Ectodermal cell (in vitro differentiated cells): Measurements from ENCODE around the gene GALNT17.
"Not testable (repeated sequence)": the region's sequence is repeated elsewhere in the genome, so short reads cannot be mapped to it uniquely, and the experiment has no call there.

Experiments used
- H3K27ac ChIP-seq: 2 replicates; pipeline ENCODE4 v1.7.0; 2013; ENCODE audit warnings: mild to moderate bottlenecking, low read depth, low read length; ENCODE audit not compliant: insufficient read depth, poor library complexity, severe bottlenecking
- H3K27me3 ChIP-seq: 2 replicates; pipeline ENCODE4 v1.7.0; 2013; ENCODE audit warnings: mild to moderate bottlenecking, low read length; ENCODE audit not compliant: insufficient read depth, control insufficient read depth, poor library complexity, severe bottlenecking
- H3K36me3 ChIP-seq: one replicate; pipeline ENCODE4 v1.7.0; 2013; ENCODE audit warnings: low read length; ENCODE audit not compliant: control insufficient read depth, insufficient read depth
- H3K4me1 ChIP-seq: one replicate; pipeline ENCODE4 v1.7.0; 2013; ENCODE audit warnings: low read length; ENCODE audit not compliant: control insufficient read depth, insufficient read depth
- H3K4me3 ChIP-seq: 2 replicates; pipeline ENCODE4 v1.7.0; 2013; ENCODE audit warnings: low read depth, low read length, control low read depth; ENCODE audit not compliant: insufficient read depth
- H3K9me3 ChIP-seq: 2 replicates; pipeline ENCODE4 v1.7.0; 2013; ENCODE audit warnings: mild to moderate bottlenecking, low read length, moderate library complexity; ENCODE audit not compliant: control insufficient read depth
- WGBS, 2 experiments: methylation state at CpG; one replicate each; pipeline ENCODE4 v1.1.7; 2013; ENCODE audit warnings: missing lambda C conversion rate in 2 of 2; 5-methylcytosine and 5-hydroxymethylcytosine counted together

Gene GALNT17

DNA sequence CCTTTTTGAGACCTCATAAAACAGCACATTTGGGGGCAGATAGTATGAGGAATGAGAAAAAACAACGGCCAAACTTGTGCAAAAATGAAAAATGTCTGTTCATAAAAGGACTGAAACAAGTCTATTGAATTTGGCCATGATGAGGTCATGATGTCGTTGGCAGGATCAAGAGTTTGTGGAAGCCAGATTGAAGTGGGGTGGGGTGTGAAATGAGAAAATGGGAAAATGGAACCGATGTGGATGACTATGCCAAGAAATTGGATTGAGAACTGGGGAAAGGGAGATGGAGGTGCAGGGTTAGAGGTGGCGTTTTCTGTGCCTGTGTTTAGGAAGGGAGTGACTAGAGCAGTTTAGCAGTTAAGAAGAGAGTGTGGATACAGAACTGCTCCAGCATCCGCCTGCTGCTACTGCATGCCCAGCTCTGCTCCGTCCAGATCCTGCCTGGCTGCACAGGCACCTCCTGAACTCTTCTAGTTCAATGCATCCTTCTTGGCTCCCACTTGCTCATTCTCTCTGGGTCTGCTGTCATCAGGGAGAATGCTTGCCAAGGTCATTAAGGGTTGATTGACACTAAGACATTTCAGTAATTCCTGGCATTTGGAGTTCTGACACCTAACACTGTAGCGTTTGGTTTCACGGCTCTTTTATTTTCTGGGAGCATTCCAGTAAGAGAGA lies 111.9 kb downstream of the GALNT17 start:
- H3K36me3 ChIP-seq: no peaks in the 10 kb centered on the region
- no peak overlapping the region for H3K27ac ChIP-seq
- H3K4me3 ChIP-seq: no peak overlapping the region
- no peaks in the 10 kb centered on the region for H3K9me3 ChIP-seq
- 75 to 79% methylated on average over 8 of the region's 8 CpGs for WGBS, 2 experiments
- H3K4me1 ChIP-seq: peaks cover 19% of the 10 kb centered on the region
- H3K27me3 ChIP-seq: no peaks in the 10 kb centered on the region

DNA sequence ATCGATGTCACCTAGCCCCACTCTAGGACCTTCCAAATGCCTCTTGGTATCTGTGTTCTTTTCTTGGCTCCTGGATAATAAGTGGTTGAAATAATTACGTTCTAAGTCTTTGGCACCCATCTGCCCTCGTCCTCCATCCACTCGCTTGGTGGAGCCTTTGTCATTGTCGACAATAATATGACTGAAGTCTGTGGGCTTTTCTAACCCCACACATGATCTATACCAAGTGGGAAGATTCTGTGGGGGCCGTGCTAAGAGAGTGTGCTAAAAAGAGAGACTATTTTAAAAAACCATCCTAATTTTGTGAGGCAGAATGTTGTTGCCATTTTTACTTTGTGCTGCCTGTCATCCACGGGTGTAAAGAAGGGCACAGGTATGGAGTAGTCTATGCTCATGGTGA lies 113.1 kb downstream of the GALNT17 start:
- 94 to 96% methylated on average over 7 of the region's 7 CpGs for WGBS, 2 experiments

DNA sequence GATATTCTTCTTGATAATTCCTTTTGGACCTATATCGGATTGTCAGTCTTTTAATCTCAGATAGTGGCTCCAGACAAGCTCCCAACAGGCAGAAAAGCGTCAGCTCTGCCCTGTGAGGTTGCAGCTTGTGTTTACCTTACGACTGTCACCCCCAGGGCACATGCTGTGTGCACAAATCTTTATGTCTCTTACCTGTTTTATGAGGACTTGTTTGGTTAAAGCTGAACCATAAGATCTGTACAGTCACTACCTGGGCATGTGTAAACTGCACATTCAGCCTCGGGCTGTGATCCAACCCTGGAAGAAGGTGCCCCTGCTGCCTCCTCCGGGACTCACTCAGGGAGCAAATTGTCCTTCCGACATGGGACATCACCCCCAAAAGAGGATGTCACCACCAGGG lies 119.8 kb downstream of the GALNT17 start:
- no peaks in the 10 kb centered on the region for H3K9me3 ChIP-seq
- 92 to 95% methylated on average over 6 of the region's 6 CpGs for WGBS, 2 experiments
- H3K4me3 ChIP-seq: no peak overlapping the region
- no peaks in the 10 kb centered on the region for H3K36me3 ChIP-seq
- no peaks in the 10 kb centered on the region for H3K27me3 ChIP-seq
- H3K4me1 ChIP-seq: no peaks in the 10 kb centered on the region
- H3K27ac ChIP-seq: no peak overlapping the region

More for the DNA sequence above, 113.1 kb downstream of the GALNT17 start:
- Histone ChIP-seq H3K4me1 (peaks cover 12% of the 10 kb centered on the region), H3K27me3 (no peaks in the 10 kb centered on the region), H3K9me3 (no peaks in the 10 kb centered on the region), H3K36me3 (no peaks in the 10 kb centered on the region), H3K4me3 (no peak overlapping the region), H3K27ac (no peak overlapping the region)

DNA sequence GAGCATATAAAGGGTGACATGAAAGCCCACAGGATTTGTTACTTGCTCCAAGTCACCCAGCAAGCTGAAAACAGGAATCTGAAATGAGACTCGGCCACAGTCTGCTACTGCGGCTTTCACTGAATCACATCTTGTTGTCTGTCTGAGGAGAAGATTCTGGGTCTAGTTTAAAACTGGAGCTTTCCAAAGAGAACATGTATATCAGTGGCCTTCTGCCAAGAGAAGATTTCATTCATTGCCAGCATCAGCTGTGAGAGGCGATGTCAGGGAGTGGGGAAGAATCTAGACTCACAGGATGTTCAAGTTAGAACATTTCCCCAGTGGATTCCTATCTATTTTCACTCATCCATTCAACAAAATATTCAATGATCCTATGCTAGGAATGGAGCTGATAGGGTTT lies 122.8 kb downstream of the GALNT17 start:
- no peak overlapping the region for H3K27ac ChIP-seq
- no peaks in the 10 kb centered on the region for H3K27me3 ChIP-seq
- no peaks in the 10 kb centered on the region for H3K4me1 ChIP-seq
- 95 to 96% methylated on average over 3 of the region's 3 CpGs for WGBS, 2 experiments
- H3K9me3 ChIP-seq: no peaks in the 10 kb centered on the region
- no peak overlapping the region for H3K4me3 ChIP-seq
- H3K36me3 ChIP-seq: no peaks in the 10 kb centered on the region

DNA sequence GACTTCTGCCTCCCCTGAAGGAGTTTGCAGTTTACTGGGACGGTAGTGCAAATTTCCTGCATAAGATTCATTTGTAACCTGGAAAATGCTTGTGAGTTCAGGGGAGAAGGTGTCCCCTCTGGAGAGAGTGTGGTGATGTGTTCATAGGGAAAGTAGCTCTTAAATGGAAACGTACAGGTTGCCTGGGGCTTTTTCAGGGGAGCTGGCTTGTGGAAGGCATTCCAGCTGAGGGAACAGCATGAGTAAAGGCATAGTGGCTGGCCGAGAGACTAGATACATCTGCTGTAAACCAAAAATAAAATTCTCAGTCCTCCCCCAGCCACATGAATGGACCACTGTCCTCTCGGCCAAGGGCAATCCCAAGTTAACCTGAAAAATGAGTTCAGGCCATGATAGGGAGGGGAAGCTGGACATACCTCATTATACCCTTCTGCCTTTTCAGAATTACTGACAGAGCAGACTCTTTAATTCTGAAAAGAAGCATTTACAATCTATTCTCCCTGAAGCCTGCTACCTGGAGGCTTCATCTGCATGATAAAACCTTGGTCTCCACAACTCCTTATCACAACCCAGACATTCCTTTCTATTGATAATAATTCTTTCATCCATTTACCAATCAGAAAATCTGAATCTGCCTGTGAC lies 123.7 kb downstream of the GALNT17 start:
- H3K27me3 ChIP-seq: no peaks in the 10 kb centered on the region
- no peaks in the 10 kb centered on the region for H3K9me3 ChIP-seq
- no peaks in the 10 kb centered on the region for H3K4me1 ChIP-seq
- H3K36me3 ChIP-seq: no peaks in the 10 kb centered on the region
- no peak overlapping the region for H3K4me3 ChIP-seq
- no peak overlapping the region for H3K27ac ChIP-seq
- 78 to 80% methylated on average over 4 of the region's 4 CpGs for WGBS, 2 experiments

DNA sequence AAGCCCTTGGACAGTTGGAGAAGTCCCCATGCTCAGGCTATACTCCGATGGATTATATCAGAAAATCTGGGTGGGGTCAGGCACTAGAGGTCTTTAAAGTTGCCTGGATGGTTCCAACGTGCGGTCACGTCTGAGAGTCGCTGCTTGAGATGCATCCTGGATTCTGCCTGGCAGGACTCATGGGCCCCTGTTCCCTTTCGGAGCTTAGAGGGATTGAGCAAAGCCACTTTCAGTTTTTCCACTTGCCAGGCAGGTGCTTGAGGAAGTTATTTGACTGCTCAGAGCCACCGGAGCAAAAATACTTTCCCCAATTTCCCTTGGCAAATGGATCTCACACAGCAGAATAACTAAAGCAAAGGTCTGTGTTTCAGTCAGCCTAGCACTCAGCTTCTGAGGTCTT lies 129.1 kb downstream of the GALNT17 start:
- no peak overlapping the region for H3K27ac ChIP-seq
- no peaks in the 10 kb centered on the region for H3K27me3 ChIP-seq
- no peak overlapping the region for H3K4me3 ChIP-seq
- H3K4me1 ChIP-seq: no peaks in the 10 kb centered on the region
- no peaks in the 10 kb centered on the region for H3K9me3 ChIP-seq
- no peaks in the 10 kb centered on the region for H3K36me3 ChIP-seq
- 95% methylated on average over 7 of the region's 7 CpGs for WGBS, 2 experiments

DNA sequence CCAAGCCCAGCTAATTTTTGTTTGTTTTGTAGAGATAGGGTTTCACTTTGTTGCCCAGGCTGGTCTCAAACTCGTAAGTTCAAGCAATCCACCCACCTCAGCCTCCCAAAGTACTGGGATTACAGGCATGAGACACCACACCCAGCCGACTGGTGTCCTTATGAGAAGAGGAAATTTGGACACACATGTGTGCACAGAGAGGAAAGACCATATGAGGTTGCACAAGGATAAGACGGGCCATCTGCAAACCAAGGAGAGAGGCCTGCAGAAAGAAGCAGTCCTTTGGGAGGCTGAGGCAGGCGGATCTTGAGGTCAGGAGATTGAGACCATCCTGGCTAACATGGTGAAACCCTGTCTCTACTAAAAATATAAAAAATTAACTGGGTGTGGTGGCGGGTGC lies 130.9 kb downstream of the GALNT17 start:
- peaks cover 10% of the 10 kb centered on the region for H3K4me1 ChIP-seq
- H3K27me3 ChIP-seq, H3K9me3 ChIP-seq, H3K36me3 ChIP-seq, H3K27ac ChIP-seq, H3K4me3 ChIP-seq: not testable (repeated sequence)
- 93 to 94% methylated on average over 5 of the region's 5 CpGs for WGBS, 2 experiments

DNA sequence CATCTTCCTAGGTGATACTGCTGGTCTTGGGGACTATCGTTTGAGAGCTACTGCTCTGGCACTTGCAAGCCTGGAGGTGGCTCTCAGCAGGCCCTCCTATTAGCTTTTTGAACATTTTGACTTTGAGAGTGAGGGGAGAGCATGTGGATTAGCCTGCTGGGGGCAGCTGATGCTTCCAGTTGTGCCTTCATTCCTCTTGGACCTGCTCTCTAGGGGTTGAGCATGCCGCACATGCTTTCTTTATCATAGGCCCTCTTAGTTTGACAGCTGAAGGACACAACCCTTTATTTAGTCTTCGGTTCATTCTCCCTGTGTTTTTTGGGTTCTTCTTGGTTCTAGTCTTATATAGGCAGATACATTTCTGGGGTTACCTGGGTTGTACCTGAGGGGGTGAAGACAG lies 132.1 kb downstream of the GALNT17 start:
- Histone ChIP-seq H3K9me3 (no peaks in the 10 kb centered on the region), H3K4me1 (peaks cover 12% of the 10 kb centered on the region), H3K27me3 (no peaks in the 10 kb centered on the region), H3K27ac (no peak overlapping the region), H3K4me3 (no peak overlapping the region), H3K36me3 (no peaks in the 10 kb centered on the region)
- 93 to 98% methylated on average over 3 of the region's 3 CpGs for WGBS, 2 experiments

DNA sequence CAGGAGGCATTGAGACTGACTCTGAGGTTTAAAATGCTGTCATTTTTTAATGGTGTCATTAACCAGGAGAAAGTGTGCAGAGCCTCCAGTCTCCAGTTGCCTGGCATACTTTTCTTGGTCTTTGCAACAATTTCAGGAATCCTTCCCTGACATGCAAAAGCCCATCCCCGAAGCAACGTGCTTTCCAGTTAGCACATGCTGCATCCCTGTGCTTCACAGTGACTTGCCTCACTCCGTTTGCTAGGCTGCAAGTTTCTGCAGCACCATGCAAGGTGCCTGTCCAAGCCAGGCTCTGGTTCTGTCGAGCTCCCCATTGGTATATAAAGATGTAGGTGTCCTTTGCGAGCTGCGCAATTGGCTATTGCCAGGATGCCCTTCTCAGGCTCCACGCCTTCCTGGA lies 135.0 kb downstream of the GALNT17 start:
- H3K27me3 ChIP-seq: no peaks in the 10 kb centered on the region
- WGBS, 2 experiments: 77 to 81% methylated on average over 7 of the region's 7 CpGs

DNA sequence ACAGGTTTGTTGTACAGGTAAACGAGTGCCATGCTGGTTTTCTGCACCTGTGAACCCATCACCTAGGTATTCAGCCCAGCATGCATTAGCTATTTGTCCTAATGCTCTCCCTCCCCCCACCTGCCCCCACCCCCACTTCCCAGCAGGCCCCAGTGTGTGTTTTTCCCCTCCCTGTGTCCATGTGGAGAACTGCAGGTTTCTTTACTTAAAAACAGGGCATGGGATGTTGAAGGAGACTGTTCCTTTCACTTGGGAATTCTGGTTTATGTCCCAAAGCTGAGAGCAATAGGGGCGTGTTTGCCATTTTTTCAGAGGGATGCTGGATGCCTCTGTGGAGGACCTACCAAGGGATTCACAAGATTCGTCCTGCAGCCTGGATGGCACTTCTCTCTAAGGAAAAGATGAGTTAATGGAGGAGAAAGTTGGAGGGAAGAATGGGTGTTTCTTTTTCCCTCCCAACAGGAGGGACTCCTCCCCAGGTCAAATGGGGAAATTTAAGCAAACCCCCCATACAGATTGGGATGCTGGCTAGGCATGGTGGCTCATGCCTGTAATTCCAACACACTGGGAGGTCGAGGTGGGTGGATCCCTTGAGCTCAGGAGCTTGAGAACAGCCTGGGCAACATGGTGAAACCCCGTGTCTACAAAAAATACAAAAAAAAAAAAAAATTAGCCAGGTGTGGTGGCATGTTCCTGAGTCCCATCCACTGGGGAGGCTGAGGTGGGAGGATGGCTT lies 136.0 kb downstream of the GALNT17 start:
- Histone ChIP-seq H3K36me3 (no peaks in the 10 kb centered on the region), H3K4me3 (no peak overlapping the region), H3K27ac (no peak overlapping the region), H3K4me1 (peaks cover 12% of the 10 kb centered on the region), H3K27me3 (no peaks in the 10 kb centered on the region), H3K9me3 (no peaks in the 10 kb centered on the region)
- WGBS, 2 experiments: 63 to 69% methylated on average over 5 of the region's 5 CpGs

More for the DNA sequence above, 135.0 kb downstream of the GALNT17 start:
- no peak overlapping the region for H3K27ac ChIP-seq
- H3K36me3 ChIP-seq: no peaks in the 10 kb centered on the region
- peaks cover 12% of the 10 kb centered on the region for H3K4me1 ChIP-seq
- no peaks in the 10 kb centered on the region for H3K9me3 ChIP-seq
- no peak overlapping the region for H3K4me3 ChIP-seq
